HepG2 (cell line): ENCODE measurements around the gene NMU. TPM values are rescaled to one million over a fixed set of nuclear protein-coding genes. Genes with fewer than 3 reads are reported as not detected.

Experiments used
- ATAC-seq: fragments of 200-7000 bp; cut with Tn5 transposase; 3 replicates; pipeline ENCODE4 v1.9.1; 2020; ENCODE audit warnings: mild to moderate bottlenecking, moderate library complexity
- BruUV-seq: library from RNA; stranded (reverse); fragments of 400-500 nt; replicated peaks from 2 replicates; lab custom pipeline; 2021; lab: Mats Ljungman, UMichigan
- CTCF ChIA-PET: fragments of 300-600 bp; formaldehyde crosslinking; extraction: SDS; loops from one replicate; lab custom pipeline; 2021; ENCODE audit warnings: low total read pairs, inconsistent platforms, low intra/inter-chr PET ratio; lab: Yijun Ruan, JAX
- POLR2A ChIA-PET: fragments of 350-600 bp; sonication (Branson Sonifier 250); formaldehyde crosslinking; loops from one replicate; lab custom pipeline; 2020; ENCODE audit warnings: antibody characterized with exemption, inconsistent platforms; lab: Yijun Ruan, JAX
- DNase-seq: peaks from one replicate; pipeline ENCODE4 v3.0.0-alpha.2; 2015; ENCODE audit warnings: low spot score
- FAIRE-seq: peaks from 3 replicates; lab custom pipeline; 2011; peaks lifted over from hg19 to GRCh38; lab: Jason Lieb, UNC
- H2AFZ ChIP-seq: one replicate; pipeline ENCODE4 v1.6.1; 2011; ENCODE audit warnings: low read length, inconsistent platforms
- H3K27ac ChIP-seq: fragments of 300-600 bp; 3 replicates; pipeline ENCODE4 v1.8.0; 2011; ENCODE audit warnings: mixed run types, mild to moderate bottlenecking, mixed read lengths, low read length, inconsistent platforms; ENCODE audit not compliant: insufficient read depth; ENCODE audit errors: extremely low read length
- H3K27me3 ChIP-seq, 2 experiments: fragments of 200-600 bp in 1 of 2; 2 replicates in 1 of 2; 3 replicates in 1 of 2; pipeline versions ENCODE4 v1.6.0 to v1.8.0; 2011; ENCODE audit warnings: low read length in 2 of 2, mild to moderate bottlenecking in 2 of 2, moderate library complexity in 2 of 2, inconsistent platforms in 1 of 2; ENCODE audit not compliant: insufficient read depth in 2 of 2, control insufficient read depth in 1 of 2
- H3K36me3 ChIP-seq, 2 experiments: fragments of 200-600 bp in 1 of 2; replicated peaks in 1 of 2; 2 replicates in 1 of 2; 3 replicates in 1 of 2; pipeline versions ENCODE4 v1.5.1 to v1.8.0; 2011; ENCODE audit warnings: low read length in 2 of 2, inconsistent platforms in 1 of 2; ENCODE audit not compliant: insufficient read depth in 2 of 2, control insufficient read depth in 1 of 2
- H3K4me1 ChIP-seq: 2 replicates; pipeline ENCODE4 v1.5.1; 2012; ENCODE audit warnings: low read length, inconsistent platforms; ENCODE audit not compliant: insufficient read depth
- H3K4me2 ChIP-seq: 2 replicates; pipeline ENCODE4 v1.6.0; 2011; ENCODE audit warnings: low read depth, low read length, inconsistent platforms
- H3K4me3 ChIP-seq, 3 experiments: fragments of 200-600 bp in 1 of 3; sonication (generic), shearing (Covaris generic) in 1 of 3; replicated peaks in 1 of 3; 2 replicates each; pipeline ENCODE4 v1.5.1; 2011 to 2016; ENCODE audit warnings: low read length in 3 of 3, inconsistent platforms in 2 of 3, low read depth in 2 of 3, mild to moderate bottlenecking in 2 of 3, control low read depth in 1 of 3, mixed read lengths in 1 of 3; ENCODE audit not compliant: insufficient read depth in 1 of 3
- H3K79me2 ChIP-seq: one replicate; pipeline ENCODE4 v1.6.1; 2011; ENCODE audit warnings: low read length, inconsistent platforms; ENCODE audit not compliant: insufficient read depth
- H3K9ac ChIP-seq: 2 replicates; pipeline ENCODE4 v1.6.0; 2011; ENCODE audit warnings: mild to moderate bottlenecking, low read depth, low read length, inconsistent platforms; ENCODE audit not compliant: insufficient read depth
- H3K9me3 ChIP-seq: 2 replicates; pipeline ENCODE4 v1.5.1; 2012; ENCODE audit warnings: mild to moderate bottlenecking, low read length
- H4K20me1 ChIP-seq: 2 replicates; pipeline ENCODE4 v1.6.0; 2011; ENCODE audit warnings: inconsistent platforms, mild to moderate bottlenecking, low read length, moderate library complexity; ENCODE audit not compliant: insufficient read depth
- ARID2 ChIP-seq: sonication (generic); formaldehyde crosslinking; IDR thresholded peaks from 2 replicates; pipeline ENCODE4 v1.8.1; 2022; ENCODE audit warnings: mild to moderate bottlenecking, missing genetic modification reagents, borderline replicate concordance
- EEA1 ChIP-seq: sonication (generic); formaldehyde crosslinking; IDR thresholded peaks from 2 replicates; pipeline ENCODE4 v1.5.1; 2020; ENCODE audit warnings: mild to moderate bottlenecking, missing genetic modification reagents, borderline replicate concordance
- FOXK1 ChIP-seq: sonication (generic); formaldehyde crosslinking; IDR thresholded peaks from 2 replicates; pipeline ENCODE4 v1.4.0; 2020; ENCODE audit warnings: low read depth, missing genetic modification reagents, borderline replicate concordance
- GABPA ChIP-seq, 2 experiments: IDR thresholded peaks; 2 replicates each; pipeline ENCODE4 v1.6.1; 2011 to 2016; ENCODE audit warnings: low read depth in 2 of 2, low read length in 1 of 2, missing biosample characterization in 1 of 2, missing genetic modification characterization in 1 of 2
- HBP1 ChIP-seq: IDR thresholded peaks from 2 replicates; pipeline ENCODE4 v1.6.1; 2016; ENCODE audit warnings: low read depth, control low read depth
- SP140L ChIP-seq: sonication (generic); formaldehyde crosslinking; IDR thresholded peaks from 2 replicates; pipeline ENCODE4 v1.4.0; 2020; ENCODE audit warnings: missing genetic modification reagents, borderline replicate concordance
- XBP1 ChIP-seq: sonication (generic); formaldehyde crosslinking; IDR thresholded peaks from 2 replicates; pipeline ENCODE4 v1.5.0; 2020; ENCODE audit warnings: missing genetic modification reagents
- ZNF12 ChIP-seq: sonication (generic); formaldehyde crosslinking; IDR thresholded peaks from 2 replicates; pipeline ENCODE4 v1.5.0; 2020; ENCODE audit warnings: missing genetic modification reagents
- ZNF282 ChIP-seq: fragments of 450-650 bp; IDR thresholded peaks from 2 replicates; pipeline ENCODE4 v1.6.1; 2018; ENCODE audit not compliant: partially characterized antibody
- ZNF33A ChIP-seq: sonication (generic); formaldehyde crosslinking; IDR thresholded peaks from 2 replicates; pipeline ENCODE4 v1.5.1; 2020; ENCODE audit warnings: missing genetic modification reagents, mild to moderate bottlenecking, moderate library complexity, borderline replicate concordance
- ZNF550 ChIP-seq: sonication (generic); formaldehyde crosslinking; IDR thresholded peaks from 2 replicates; pipeline ENCODE4 v1.4.0; 2020; ENCODE audit warnings: mild to moderate bottlenecking, missing genetic modification reagents, borderline replicate concordance
- WGBS: methylation state at CpG from one replicate; pipeline ENCODE4 v1.1.6; 2017; ENCODE audit warnings: low lambda C conversion rate; 5-methylcytosine and 5-hydroxymethylcytosine counted together
- in situ Hi-C: cut with HindIII; loops from 2 replicates; pipeline ENCODE4 v1.10.0; 2017; ENCODE audit warnings: low pct_unique_long_range_greater_than_20kb; ENCODE audit not compliant: extremely low pct_ligation_motif_present
- intact Hi-C: fragments of 100-400 bp; cut with micrococcal nuclease; formaldehyde crosslinking; loops from one replicate; pipeline ENCODE4 v1.10.0; 2022; ENCODE audit not compliant: unreplicated experiment
- polyA plus RNA-seq, 8 experiments: library from polyadenylated mRNA; depleted of rRNA in 3 of 8; stranded (reverse) in 7 of 8; unstranded in 1 of 8; fragments of >200 nt; fragmentation: Illumina TruSeq in 4 of 8; extraction: Trizol in 4 of 8; gene quantifications; 2 replicates each; pipeline versions ENCODE4 v1.2.1 to v1.2.3, GENCODE V29; 2011 to 2016; ENCODE audit warnings: low read depth in 4 of 8, missing spikeins in 1 of 8, mixed read lengths in 1 of 8; ENCODE audit not compliant: insufficient read depth in 1 of 8
- total RNA-seq, 5 experiments: library from RNA; depleted of rRNA; stranded (reverse); fragments of >200 nt; fragmentation: Illumina TruSeq; extraction: Trizol; gene quantifications; 2 replicates each; pipeline ENCODE4 v1.2.3, GENCODE V29; 2016; ENCODE audit warnings: low read depth in 1 of 5
- TF ChIP-seq, protein P1 (sequence below): sonication (generic); formaldehyde crosslinking; IDR thresholded peaks from 2 replicates; pipeline ENCODE4 v1.4.0; 2020; ENCODE audit warnings: missing genetic modification reagents

Gene NMU
- total and polyA plus RNA-seq, 2 of the 13 experiments (the other 11 are each of a cell fraction or from before 2014, with no cell fraction given): not detected

- no peak for TF ChIP-seq ZNF33A
- TF ChIP-seq GABPA (IDR thresholded peaks at IDR 0.05; ENCODE audit: low read depth, low read length): no peak
- TF ChIP-seq GABPA (CRISPR knock-in tag; IDR thresholded peaks at IDR 0.05; ENCODE audit: low read depth): no peak
- TF ChIP-seq, protein P1, sequence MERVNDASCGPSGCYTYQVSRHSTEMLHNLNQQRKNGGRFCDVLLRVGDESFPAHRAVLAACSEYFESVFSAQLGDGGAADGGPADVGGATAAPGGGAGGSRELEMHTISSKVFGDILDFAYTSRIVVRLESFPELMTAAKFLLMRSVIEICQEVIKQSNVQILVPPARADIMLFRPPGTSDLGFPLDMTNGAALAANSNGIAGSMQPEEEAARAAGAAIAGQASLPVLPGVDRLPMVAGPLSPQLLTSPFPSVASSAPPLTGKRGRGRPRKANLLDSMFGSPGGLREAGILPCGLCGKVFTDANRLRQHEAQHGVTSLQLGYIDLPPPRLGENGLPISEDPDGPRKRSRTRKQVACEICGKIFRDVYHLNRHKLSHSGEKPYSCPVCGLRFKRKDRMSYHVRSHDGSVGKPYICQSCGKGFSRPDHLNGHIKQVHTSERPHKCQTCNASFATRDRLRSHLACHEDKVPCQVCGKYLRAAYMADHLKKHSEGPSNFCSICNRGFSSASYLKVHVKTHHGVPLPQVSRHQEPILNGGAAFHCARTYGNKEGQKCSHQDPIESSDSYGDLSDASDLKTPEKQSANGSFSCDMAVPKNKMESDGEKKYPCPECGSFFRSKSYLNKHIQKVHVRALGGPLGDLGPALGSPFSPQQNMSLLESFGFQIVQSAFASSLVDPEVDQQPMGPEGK (CRISPR knock-in tag): no peak
- TF ChIP-seq XBP1 (CRISPR knock-in tag): no peak
- TF ChIP-seq ZNF282: no peak
- TF ChIP-seq SP140L (CRISPR knock-in tag): no peak
- TF ChIP-seq ZNF550: no peak
- no peak for TF ChIP-seq EEA1
- TF ChIP-seq FOXK1 (CRISPR knock-in tag): no peak
- TF ChIP-seq ZNF12: no peak
- no peak for TF ChIP-seq ARID2 (CRISPR knock-in tag)
- no peak for TF ChIP-seq HBP1
- ATAC-seq (no peak), DNase-seq (no peak), FAIRE-seq (no peak)
- intact Hi-C loops (no loop called here), in situ Hi-C loops (no loop called here)
- no peak overlapping the region for H2AFZ ChIP-seq
- 30% methylated on average over 3 of the region's 3 CpGs for WGBS
- no TSS peak for BruUV-seq
- no peaks in the 10 kb centered on the region for H3K79me2 ChIP-seq
- H3K27ac ChIP-seq: no peak overlapping the region
- no peak overlapping the region for H3K4me2 ChIP-seq
- no peaks in the 10 kb centered on the region for H3K9me3 ChIP-seq
- H4K20me1 ChIP-seq: no peaks in the 10 kb centered on the region
- no peak overlapping the region for H3K9ac ChIP-seq
- no peaks in the 10 kb centered on the region for H3K27me3 ChIP-seq
- no peaks in the 10 kb centered on the region for H3K36me3 ChIP-seq
- CTCF ChIA-PET: no interaction called here
- H3K4me3 ChIP-seq: no peak overlapping the region
- POLR2A ChIA-PET: no interaction called here
- no peaks in the 10 kb centered on the region for H3K4me1 ChIP-seq
These were observed 76.0 kb downstream of the NMU start for GRCh38 chr4:55560096-55560495.
